Measurements from ENCODE around the gene KRT7. TPM values are rescaled to one million over a fixed set of nuclear protein-coding genes. Genes with fewer than 3 reads are reported as not detected.

Gene KRT7
- total RNA-seq, 1 donor from 2014 or later = 90.3 TPM

DNA sequence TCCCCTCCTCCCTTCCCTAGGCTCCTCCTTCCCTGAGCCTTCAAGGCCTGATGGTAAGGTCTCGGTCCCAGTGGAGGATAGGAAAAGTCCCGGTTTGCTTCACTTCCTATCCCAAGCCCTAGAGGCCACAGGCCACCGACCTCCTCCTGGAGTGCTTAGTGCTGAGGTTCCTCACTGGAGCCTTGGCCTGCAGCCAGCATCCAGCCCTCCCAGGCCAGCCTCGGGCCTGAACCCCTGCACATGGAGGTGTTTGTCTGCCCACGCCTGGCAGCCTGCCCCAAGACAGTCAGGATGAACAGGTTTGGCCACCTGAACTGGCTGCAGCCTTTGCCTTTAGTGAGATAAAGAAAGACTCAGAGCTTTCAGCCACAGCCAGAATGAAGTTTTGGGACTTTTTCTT lies 15.8 kb upstream of the KRT7 start:
- no peaks in the 10 kb centered on the region for H3K36me3 Mint-ChIP-seq
- TF ChIP-seq, protein P1, sequence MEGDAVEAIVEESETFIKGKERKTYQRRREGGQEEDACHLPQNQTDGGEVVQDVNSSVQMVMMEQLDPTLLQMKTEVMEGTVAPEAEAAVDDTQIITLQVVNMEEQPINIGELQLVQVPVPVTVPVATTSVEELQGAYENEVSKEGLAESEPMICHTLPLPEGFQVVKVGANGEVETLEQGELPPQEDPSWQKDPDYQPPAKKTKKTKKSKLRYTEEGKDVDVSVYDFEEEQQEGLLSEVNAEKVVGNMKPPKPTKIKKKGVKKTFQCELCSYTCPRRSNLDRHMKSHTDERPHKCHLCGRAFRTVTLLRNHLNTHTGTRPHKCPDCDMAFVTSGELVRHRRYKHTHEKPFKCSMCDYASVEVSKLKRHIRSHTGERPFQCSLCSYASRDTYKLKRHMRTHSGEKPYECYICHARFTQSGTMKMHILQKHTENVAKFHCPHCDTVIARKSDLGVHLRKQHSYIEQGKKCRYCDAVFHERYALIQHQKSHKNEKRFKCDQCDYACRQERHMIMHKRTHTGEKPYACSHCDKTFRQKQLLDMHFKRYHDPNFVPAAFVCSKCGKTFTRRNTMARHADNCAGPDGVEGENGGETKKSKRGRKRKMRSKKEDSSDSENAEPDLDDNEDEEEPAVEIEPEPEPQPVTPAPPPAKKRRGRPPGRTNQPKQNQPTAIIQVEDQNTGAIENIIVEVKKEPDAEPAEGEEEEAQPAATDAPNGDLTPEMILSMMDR (IDR thresholded peaks at IDR 0.05; ENCODE audit: unreplicated experiment) = no peak
- H3K9me3 Mint-ChIP-seq = no peaks in the 10 kb centered on the region
- DNase-seq (ENCODE audit: low spot score in 2 of 2, unreplicated experiment in 2 of 2) = peak; percentile 50 to 77
- H3K4me1 Mint-ChIP-seq = peaks cover 69% of the 10 kb centered on the region
- peaks cover 2% of the 10 kb centered on the region for H3K27me3 Mint-ChIP-seq (ENCODE audit: low read depth)
- H3K27ac Mint-ChIP-seq = peak overlapping the region; percentile 89
- no peak overlapping the region for H3K4me3 Mint-ChIP-seq

DNA sequence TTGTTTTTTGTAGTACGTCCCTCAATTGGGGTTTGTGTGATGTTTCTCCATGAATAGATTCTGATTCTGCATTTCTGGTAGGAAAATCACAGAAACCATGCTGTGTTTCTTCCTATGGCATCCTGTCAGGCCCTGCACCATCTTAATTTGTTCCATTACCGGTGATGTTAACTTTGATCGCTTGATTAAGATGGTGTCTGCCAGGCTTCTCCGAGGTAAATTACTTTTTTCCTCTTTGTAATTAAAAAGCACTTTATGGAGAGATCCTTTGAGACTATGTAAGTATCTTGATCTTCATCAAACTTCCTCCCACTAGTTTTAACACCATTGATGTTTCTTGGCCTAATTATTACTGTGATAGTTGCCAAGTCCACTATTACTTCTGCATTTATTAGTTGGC lies 15.0 kb upstream of the KRT7 start:
- Mint-ChIP-seq H3K4me1 (peaks cover 69% of the 10 kb centered on the region), H3K36me3 (no peaks in the 10 kb centered on the region), H3K9me3 (no peaks in the 10 kb centered on the region), H3K27ac (peak overlapping the region; percentile 89), H3K4me3 (no peak overlapping the region), H3K27me3 (ENCODE audit: low read depth) (peaks cover 2% of the 10 kb centered on the region)
- TF ChIP-seq, protein P1 (IDR thresholded peaks at IDR 0.05; ENCODE audit: unreplicated experiment) = no peak
- no peak for DNase-seq (ENCODE audit: low spot score in 2 of 2, unreplicated experiment in 2 of 2)

DNA sequence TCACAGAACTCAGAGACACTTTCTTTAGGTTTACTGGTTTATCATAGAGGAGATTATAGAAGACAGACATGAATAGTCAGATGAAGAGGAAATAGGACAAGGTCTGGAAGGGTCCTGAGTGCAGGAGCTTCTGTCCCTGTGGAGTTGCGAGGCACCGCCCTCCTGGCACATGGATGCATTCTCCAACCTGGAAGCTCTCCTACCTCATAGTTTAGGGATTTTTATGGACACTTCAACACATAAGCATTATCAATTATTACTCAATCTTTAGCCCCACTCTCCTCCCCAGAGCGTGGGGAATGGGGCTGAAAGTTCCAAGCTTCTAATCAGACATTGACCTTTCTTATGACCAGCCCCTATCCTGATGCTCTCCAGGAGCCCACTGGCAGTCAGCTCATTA lies 12.6 kb upstream of the KRT7 start:
- TF ChIP-seq, protein P1 (IDR thresholded peaks at IDR 0.05; ENCODE audit: unreplicated experiment) = no peak
- peaks cover 9% of the 10 kb centered on the region for H3K9me3 Mint-ChIP-seq
- H3K27ac Mint-ChIP-seq = no peak overlapping the region
- H3K36me3 Mint-ChIP-seq = peaks cover 3% of the 10 kb centered on the region
- H3K27me3 Mint-ChIP-seq (ENCODE audit: low read depth) = peaks cover 3% of the 10 kb centered on the region
- no peak for DNase-seq (ENCODE audit: low spot score in 2 of 2, unreplicated experiment in 2 of 2)
- peaks cover 50% of the 10 kb centered on the region for H3K4me1 Mint-ChIP-seq
- H3K4me3 Mint-ChIP-seq = no peak overlapping the region

DNA sequence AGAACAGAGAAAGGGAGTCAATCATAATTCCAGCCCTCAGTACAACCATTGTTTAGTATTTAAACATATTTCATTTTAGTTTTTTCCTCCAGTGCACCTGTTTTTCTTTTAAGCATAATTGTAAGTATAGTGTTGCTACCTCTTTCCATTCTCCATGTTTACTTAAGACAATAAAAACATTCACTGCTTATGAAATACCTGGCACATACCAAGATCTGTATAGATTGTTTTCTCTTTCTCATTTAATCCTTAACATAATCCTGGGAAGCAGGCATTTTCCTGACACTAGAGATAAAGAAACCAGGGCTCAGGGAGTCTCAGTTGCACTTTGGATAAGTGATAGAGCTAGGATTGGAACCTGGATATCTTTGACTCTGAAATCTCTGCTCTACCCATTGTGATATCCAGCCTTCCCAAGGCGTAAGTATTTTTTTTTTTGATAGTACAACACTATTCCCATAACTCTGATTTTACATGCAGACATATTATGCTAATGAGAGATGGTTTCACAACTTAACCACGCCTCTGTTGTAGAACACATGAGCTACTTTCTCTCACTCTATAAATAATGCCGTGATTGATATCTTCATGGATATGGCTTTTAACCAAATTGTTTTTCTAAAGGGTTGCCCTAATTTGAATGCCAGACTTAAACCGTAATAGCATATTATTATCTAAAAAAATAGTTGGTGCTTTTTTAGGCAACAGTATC lies 11.8 kb upstream of the KRT7 start:
- TF ChIP-seq, protein P1 (IDR thresholded peaks at IDR 0.05; ENCODE audit: unreplicated experiment) = no peak
- peaks cover 3% of the 10 kb centered on the region for H3K27me3 Mint-ChIP-seq (ENCODE audit: low read depth)
- H3K27ac Mint-ChIP-seq = no peak overlapping the region
- H3K9me3 Mint-ChIP-seq = peaks cover 9% of the 10 kb centered on the region
- peaks cover 42% of the 10 kb centered on the region for H3K4me1 Mint-ChIP-seq
- H3K4me3 Mint-ChIP-seq = no peak overlapping the region
- peaks cover 3% of the 10 kb centered on the region for H3K36me3 Mint-ChIP-seq
- DNase-seq (ENCODE audit: low spot score in 2 of 2, unreplicated experiment in 2 of 2) = no peak

DNA sequence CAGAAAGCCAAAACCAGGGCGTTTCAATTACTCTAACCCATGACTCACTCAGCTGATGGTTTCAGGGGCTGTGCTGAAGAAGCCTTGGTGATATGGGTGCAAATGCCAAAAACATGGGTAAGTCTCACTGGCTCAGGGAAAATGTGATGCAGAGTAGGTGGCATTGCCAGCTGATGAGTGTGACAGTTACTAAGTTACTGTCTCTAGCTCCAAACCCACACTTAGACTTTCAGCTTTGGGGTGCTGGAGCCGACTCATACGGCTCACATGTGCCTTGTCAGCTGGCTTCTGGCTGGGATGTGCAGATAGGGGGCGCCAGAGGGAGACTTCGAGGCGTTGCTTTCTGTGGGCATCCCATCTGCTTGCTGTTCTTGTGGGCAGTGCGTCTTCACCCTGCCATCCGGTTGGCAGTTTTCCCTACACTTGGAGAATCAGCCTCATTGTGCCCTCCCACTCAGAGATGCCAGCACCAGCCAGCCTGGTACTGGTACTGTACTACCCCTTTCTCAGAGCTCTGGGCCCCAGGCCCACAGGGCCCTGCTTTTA lies 11.1 kb upstream of the KRT7 start:
- DNase-seq (ENCODE audit: low spot score in 2 of 2, unreplicated experiment in 2 of 2) = no peak
- H3K27ac Mint-ChIP-seq = no peak overlapping the region
- no peak overlapping the region for H3K4me3 Mint-ChIP-seq
- peaks cover 3% of the 10 kb centered on the region for H3K36me3 Mint-ChIP-seq
- H3K9me3 Mint-ChIP-seq = peaks cover 17% of the 10 kb centered on the region
- H3K27me3 Mint-ChIP-seq (ENCODE audit: low read depth) = peaks cover 3% of the 10 kb centered on the region
- TF ChIP-seq, protein P1 (IDR thresholded peaks at IDR 0.05; ENCODE audit: unreplicated experiment) = peak; percentile 55
- H3K4me1 Mint-ChIP-seq = peaks cover 37% of the 10 kb centered on the region
